Measurements from ENCODE around the gene SCYGR6. TPM values are rescaled to one million over a fixed set of nuclear protein-coding genes. Genes with fewer than 3 reads are reported as not detected.
"Not testable (repeated sequence)": the region's sequence is repeated elsewhere in the genome, so short reads cannot be mapped to it uniquely, and the experiment has no call there.

Gene SCYGR6
- total and polyA plus RNA-seq, 10 donors = not detected

GRCh38 chr2:227728035-227728434 is 3.5 kb upstream of the SCYGR6 start, which contains the start of gene SCYGR7:
SCYGR7 (plus strand) TSS chr2:227728335; CDS start chr2:227728335, 0 bp downstream.
- DNase-seq = no peak
- no peak within 1 kb of the TSS for H3K4me3 ChIP-seq
- H3K27me3 ChIP-seq (replicated peaks in 1 of 7) = peaks cover 0 to 27% (median 0%) of the 10 kb centered on the region in 7 donors
- no peaks in the 10 kb centered on the region for H3K9me3 ChIP-seq
- no peak within 1 kb of the TSS for H3K27ac ChIP-seq
- intact Hi-C loops (cut with DNase I; ENCODE audit: low total_unique reads) = no loop called here
- TF ChIP-seq POLR2A (IDR thresholded peaks at IDR 0.05) = no peak
- no peak for TF ChIP-seq POLR2AphosphoS5 (IDR thresholded peaks at IDR 0.05)
- no peak for TF ChIP-seq CTCF (IDR thresholded peaks at IDR 0.05 in 8 of 11, conservative IDR thresholded peaks at IDR 0.05 in 3 of 11)
- no peaks in the 10 kb centered on the region for H3K36me3 ChIP-seq
- no peaks in the 10 kb centered on the region for H3K4me1 ChIP-seq
- WGBS, 5 donors = 83 to 94% (median 92%) methylated on average over 4 to 5 of the region's 5 CpGs

GRCh38 chr2:227722821-227723220 is 1.7 kb downstream of the SCYGR6 start:
- WGBS, 5 donors = 84 to 91% (median 89%) methylated on average over 7 of the region's 7 CpGs
- H3K36me3 ChIP-seq; DNase-seq; intact Hi-C loops (cut with DNase I; ENCODE audit: low total_unique reads); H3K9me3 ChIP-seq; H3K27ac ChIP-seq; H3K4me1 ChIP-seq; H3K4me3 ChIP-seq: not testable (repeated sequence)
- H3K27me3 ChIP-seq (replicated peaks in 1 of 7) = peaks cover 0 to 15% (median 5%) of the 10 kb centered on the region in 7 donors

- H3K27me3 ChIP-seq (replicated peaks in 1 of 7) = peaks cover 0 to 30% (median 9%) of the 10 kb centered on the region in 7 donors
- WGBS, 5 donors = 85 to 92% (median 87%) methylated on average over 4 of the region's 4 CpGs
- TF ChIP-seq CTCF (IDR thresholded peaks at IDR 0.05 in 8 of 11, conservative IDR thresholded peaks at IDR 0.05 in 3 of 11) (no peak), POLR2AphosphoS5 (IDR thresholded peaks at IDR 0.05) (no peak), POLR2A (IDR thresholded peaks at IDR 0.05) (no peak)
Measured at GRCh38 chr2:227720680-227721079, 3.9 kb downstream of the SCYGR6 start.

GRCh38 chr2:227719641-227720040 is 4.9 kb downstream of the SCYGR6 start:
- peaks cover 0 to 30% (median 9%) of the 10 kb centered on the region in 7 donors for H3K27me3 ChIP-seq (replicated peaks in 1 of 7)
- TF ChIP-seq CTCF (IDR thresholded peaks at IDR 0.05 in 8 of 11, conservative IDR thresholded peaks at IDR 0.05 in 3 of 11) (no peak), POLR2A (IDR thresholded peaks at IDR 0.05) (no peak), POLR2AphosphoS5 (IDR thresholded peaks at IDR 0.05) (no peak)
- peaks cover 0 to 10% (median 8%) of the 10 kb centered on the region in 6 donors for H3K4me1 ChIP-seq
- H3K4me3 ChIP-seq = no peak overlapping the region
- DNase-seq = no peak
- intact Hi-C loops (cut with DNase I; ENCODE audit: low total_unique reads) = no loop called here
- WGBS, 5 donors = 91 to 95% (median 92%) methylated on average over 4 of the region's 4 CpGs
- no peaks in the 10 kb centered on the region for H3K9me3 ChIP-seq
- H3K36me3 ChIP-seq = no peaks in the 10 kb centered on the region
- H3K27ac ChIP-seq = no peak overlapping the region

More at GRCh38 chr2:227720680-227721079, 3.9 kb downstream of the SCYGR6 start:
- H3K9me3 ChIP-seq = no peaks in the 10 kb centered on the region
- DNase-seq = no peak
- H3K4me1 ChIP-seq = peaks cover 0 to 10% (median 8%) of the 10 kb centered on the region in 6 donors
- no peaks in the 10 kb centered on the region for H3K36me3 ChIP-seq
- no peak overlapping the region for H3K4me3 ChIP-seq
- intact Hi-C loops (cut with DNase I; ENCODE audit: low total_unique reads) = no loop called here
- H3K27ac ChIP-seq = no peak overlapping the region

All from spleen (tissue), 11 donors.